ENCODE results near the gene MAP3K10.

Gene MAP3K10

DNA sequence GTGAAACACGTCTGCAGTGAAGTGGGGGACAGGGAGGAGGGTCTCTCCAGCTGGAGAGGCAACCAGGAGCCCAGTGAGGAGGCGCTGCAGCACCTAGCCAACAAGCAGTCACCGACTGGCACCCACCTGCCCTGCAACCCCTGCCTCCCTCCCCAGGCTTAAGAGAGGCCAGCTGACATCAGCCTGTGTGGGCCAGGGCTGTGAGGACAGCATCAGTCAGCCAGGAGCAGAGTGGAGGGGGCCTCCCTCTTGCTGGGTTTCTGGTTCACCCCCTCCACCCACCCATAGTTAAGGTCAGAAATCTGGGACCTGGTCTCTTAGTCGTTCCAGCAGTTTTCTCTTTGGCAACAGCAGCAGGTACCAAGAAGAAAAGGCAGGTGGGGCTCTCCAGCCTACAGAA lies 60.8 kb downstream of the MAP3K10 start:
- no peak for DNase-seq

DNA sequence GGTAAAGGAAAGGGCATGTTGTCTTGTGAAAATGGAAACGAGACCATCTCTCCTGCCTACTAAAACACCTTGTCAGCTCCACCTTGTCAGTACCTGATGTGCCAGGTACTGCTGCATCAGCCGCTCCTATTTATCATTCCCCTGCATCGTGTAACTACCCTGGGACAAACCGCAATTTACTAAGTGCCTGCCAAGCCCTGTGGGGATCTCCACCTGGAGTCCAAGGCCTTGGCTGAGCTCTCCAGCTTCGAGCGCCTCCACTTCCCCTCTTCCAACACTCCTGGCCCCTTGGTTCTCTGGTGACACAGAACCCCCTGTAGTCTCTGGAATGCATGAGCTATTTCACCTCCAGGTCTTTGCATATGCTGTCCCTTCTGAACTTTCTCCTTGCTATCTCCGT lies 61.2 kb downstream of the MAP3K10 start:
- no peak for DNase-seq

DNA sequence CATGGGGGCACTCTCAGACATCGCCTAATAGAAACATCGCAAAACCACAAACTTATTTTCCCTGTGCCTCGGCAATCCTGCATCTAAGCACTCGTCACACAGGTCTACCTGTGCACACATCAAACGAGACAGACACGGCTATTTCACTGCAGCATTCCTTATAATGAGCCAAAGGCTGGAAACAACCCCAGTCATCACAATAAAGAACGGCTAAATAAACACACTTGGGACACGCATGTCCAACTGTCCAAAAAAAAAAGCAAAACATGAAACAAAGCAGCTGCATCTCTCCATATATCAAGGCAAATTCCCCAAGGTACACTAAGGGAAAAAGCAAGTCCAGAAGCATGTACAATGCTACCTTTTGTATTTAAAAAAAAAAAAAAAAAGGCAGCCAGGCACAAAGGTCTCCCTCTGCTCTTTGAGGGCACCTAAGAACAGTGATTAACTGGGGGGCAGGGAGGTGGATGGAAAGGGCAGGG lies 62.4 kb downstream of the MAP3K10 start:
- DNase-seq, result no peak

DNA sequence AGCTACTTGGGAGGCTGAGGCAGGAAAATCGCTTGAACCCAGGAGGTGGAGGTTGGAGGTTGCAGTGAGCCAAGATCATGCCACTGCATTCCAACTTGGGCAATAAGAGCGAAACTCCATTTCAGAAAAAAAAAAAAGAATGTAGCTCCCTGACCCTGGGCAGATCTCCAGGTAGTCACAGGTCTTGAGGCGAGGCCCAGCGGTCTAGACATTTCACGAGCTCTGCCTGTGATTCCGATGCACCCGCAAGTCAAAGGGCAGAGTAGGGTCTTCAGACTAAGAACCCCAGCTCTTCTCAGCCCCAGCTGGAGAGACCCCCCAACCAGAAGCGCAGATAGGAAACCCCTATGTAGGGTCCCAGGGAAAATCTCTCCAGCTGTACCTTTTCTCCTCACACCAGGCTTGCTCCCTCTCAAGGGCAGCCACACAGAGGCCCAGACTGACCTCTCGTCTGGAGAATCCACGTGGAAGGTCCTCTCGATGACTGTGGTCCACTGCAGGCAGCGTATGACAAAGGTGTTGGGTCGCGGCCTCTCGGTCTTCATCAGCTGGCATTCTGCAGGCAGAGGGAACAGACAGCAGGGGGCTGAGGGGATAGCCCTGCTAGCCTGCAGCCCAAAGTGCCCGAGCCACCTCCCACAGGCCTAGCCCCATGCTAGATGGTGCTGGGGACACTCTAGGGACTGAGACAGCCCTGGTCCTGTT lies 63.6 kb downstream of the MAP3K10 start:
- no peak for DNase-seq

DNA sequence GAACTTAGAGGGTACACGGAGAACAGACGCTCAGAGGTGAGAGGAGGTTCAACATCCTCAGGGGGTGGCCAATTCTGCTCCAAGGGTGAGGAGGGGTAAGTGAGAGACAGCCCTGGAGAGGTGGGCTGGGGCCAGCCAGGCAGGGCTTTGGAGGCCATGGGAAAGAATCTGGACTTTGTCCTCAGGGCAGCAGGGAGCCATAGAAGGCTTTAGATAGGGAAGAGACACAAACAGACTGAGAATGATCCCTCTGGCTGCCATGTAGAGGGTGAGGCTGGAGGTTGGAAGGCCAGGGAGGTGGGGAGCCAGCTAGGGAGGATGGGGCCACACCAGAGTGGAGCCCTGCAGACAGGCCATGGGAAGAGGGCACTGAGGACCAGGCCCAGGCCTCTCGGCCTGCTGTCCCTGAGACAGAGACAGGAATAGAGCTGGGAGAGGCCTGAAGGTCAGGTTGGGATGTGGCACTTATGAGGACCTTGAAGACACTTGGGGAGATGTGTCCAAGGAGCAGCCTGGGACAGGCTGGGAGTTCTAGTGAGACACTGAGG lies 64.5 kb downstream of the MAP3K10 start:
- DNase-seq, result no peak

DNA sequence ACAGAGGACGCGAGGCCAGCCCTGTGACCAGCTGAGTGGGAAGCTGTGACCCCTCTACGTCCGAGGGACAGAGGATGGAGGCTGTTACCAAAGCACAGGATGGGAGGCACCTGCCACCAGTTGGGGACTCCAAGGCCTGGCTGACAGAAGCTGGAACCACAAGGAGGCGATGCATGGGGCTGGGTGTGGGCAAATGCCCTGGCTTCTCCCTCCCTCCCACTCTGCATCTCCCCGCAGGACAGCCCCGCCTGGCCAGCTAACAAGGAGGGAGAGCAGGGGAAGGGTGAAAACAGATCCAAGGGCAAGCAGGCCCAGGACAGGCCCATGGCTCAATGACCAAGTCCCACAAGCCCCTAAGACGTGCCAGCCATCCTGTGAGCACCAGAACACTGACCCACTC lies 65.3 kb downstream of the MAP3K10 start:
- no peak for DNase-seq

DNA sequence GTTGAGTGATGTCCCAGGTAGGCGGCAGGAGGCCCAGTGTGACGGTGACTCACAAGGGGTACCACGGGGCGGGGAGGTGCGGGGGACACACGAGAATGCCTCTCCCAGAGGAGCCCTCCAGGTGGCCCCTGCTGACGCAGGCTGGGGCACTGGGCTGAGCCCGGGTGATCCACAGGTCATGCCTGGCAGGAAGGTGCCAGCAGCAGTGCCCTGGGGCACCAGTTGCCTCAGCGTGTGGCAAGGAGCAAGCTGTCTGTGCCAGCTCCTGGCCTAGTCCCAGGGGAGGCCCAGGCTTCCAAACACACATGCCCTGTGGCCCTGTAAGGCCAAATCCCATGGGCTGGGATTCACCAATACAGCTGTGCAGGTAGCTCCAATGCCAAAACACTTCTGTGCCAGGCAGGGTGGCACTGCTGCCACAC lies 65.9 kb downstream of the MAP3K10 start:
- DNase-seq, result no peak

DNA sequence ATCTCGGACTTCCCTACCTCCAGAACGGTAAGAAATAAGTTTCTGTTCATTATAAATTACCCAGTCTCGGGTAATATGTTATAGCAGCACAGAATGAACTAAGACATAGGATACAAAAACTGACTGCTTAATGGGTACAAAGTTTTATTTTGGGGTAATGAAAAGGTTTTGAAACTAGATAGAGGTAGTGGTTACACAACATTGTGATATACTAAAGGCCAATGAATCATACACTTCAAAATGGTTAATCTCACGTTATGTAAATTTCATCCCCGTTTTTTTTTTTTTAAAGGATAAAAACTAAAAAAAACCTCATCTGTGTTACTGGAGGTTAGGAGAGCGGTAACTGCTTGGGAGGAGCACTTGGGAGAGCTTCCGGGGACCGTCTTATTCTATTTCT lies 70.4 kb downstream of the MAP3K10 start:
- DNase-seq, result no peak

DNA sequence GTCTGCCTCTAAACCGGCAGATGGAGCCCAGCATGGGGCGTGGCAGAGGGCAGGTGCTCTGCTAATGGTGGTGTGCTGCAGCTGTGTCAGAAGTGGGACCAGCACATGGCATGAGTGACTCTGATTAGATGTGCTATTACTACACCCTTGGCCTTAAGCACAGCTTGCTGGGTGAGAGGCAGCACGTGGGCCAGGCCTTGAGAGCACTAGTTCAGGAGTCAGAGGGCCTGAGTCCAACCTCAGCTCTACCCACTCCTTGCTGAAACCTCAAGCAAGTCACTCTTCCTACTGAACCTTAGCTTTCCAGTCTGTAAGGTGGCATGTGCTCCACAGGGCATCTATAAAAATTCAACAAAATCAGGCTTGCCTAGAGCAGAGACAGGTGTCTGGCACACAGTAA lies 71.2 kb downstream of the MAP3K10 start:
- DNase-seq, result no peak

DNA sequence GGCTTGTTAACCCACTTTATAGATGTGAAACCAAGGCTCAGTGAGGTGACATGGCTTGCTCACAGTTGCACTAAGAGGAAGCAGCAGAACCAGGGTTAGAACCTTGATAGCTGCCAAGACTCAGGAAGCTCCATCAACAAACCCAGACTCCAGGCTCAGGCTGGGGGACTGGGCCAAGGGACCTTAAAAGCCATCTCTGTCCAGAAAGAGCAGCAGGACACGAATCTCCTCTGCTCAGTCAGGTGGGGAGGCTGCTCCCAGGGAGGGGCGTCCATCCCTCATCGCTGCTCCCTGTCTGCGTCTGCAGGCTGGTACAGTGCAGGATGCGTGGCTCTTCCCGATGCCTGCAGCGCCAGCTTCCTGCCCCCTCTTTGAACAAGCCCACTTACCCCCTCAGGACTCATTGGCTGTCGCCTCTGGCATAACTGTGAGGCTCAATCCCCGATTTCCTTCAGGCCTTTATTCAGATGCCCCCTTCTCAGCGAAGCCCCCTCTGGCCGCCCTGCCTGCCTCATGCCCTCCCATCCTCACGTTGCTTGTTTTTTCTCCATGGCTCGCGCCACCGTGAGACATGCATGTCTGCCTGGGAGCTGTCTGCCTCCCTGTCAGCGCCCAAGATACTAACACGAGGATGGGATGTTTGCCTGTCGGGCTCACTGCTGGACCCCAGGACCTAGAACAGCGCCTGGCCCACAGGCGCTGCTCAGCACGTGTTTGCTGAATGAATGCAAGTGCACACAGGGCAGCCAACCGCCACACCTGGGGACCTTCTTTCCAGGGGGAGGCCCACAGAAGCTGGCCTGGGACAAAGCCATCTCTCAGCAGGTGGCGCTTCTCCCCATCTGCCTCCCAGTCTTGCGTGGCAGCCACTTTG lies 72.5 kb downstream of the MAP3K10 start:
- no peak for DNase-seq

DNA sequence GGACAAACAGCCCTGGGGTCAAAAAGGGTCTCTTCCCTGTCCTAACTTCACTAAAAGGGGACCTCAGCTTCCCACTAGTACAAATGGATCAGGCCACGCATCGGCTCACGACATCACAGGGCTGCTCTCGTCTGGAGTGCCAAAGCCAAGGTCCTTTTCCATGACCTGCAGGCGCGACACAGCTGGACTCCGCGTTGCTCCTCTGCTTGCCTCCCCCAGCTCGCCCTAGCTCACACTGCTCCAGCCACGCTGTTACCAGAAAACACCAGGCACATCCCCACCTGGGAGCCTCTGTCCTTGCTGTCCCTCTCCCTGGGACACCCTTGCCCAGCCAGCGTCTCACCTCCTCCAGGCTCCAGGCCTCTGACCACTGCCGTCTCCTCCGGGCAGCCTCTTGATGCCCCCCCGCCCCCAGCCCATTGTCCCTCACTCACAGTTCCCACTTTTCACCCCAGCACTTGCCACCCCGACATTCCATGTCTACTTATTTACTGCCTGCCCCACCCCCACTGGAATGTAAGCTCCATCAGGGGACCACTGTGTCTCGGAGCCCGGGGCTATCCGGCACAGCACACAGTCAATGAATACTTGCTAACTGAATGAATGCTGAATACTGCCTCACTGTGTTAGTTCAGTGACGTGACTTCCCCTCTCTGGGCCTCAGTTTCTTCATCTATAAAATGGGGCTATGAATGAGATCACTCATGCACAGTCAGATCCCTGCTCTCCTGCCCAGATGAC lies 73.3 kb downstream of the MAP3K10 start:
- DNase-seq, result no peak
